AG09309 (cell line): ENCODE measurements around the gene NOS1AP.

Source experiments
- DNase-seq: peaks from one replicate; pipeline ENCODE4 v3.0.0-alpha.2; 2010; ENCODE audit warnings: low read depth
- H3K4me3 ChIP-seq: 2 replicates; pipeline ENCODE4 v1.5.1; 2011; ENCODE audit warnings: mild to moderate bottlenecking, low read depth, low read length, moderate library complexity; ENCODE audit not compliant: control insufficient read depth
- TF ChIP-seq, protein P1 (sequence below): IDR thresholded peaks from 2 replicates; pipeline ENCODE4 v1.5.1; 2011; ENCODE audit warnings: mild to moderate bottlenecking, low read depth, low read length, inconsistent platforms; ENCODE audit not compliant: insufficient read depth, control insufficient read depth; ENCODE audit errors: missing control alignments

The NOS1AP gene

DNA sequence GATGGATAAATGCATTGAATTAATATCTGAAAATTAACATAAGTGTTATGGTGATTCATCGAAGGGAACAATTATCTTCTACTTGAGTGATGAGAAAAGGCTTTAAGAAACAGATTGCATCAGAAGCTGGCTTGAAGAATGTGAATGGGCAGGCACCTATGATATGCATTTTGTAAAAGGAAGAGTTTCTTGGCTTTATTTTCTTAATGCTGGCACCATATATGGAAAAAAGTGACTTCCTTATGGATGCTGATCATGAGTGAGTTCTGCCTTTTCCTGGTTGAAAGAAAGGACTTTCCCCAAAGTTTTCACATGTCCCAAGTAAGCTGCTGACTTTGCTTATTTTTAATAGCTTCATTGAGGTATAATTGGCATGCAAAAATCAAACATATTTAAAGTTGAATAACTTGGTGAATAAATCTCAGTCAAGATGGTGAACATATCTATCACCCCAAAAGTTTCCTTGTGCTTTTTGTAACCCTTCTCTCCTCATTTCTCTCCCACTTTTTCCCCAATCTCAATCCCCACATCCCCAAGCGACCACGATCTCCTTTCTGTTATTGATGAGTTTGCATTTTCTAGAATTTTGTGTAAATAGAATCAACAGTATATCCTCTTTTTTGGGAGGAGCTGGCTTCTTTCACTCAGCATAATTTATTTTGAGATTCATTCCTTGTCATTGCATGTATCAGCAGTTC lies 233.0 kb downstream of the NOS1AP start:
- H3K4me3 ChIP-seq: no peak overlapping the region
- TF ChIP-seq, protein P1, sequence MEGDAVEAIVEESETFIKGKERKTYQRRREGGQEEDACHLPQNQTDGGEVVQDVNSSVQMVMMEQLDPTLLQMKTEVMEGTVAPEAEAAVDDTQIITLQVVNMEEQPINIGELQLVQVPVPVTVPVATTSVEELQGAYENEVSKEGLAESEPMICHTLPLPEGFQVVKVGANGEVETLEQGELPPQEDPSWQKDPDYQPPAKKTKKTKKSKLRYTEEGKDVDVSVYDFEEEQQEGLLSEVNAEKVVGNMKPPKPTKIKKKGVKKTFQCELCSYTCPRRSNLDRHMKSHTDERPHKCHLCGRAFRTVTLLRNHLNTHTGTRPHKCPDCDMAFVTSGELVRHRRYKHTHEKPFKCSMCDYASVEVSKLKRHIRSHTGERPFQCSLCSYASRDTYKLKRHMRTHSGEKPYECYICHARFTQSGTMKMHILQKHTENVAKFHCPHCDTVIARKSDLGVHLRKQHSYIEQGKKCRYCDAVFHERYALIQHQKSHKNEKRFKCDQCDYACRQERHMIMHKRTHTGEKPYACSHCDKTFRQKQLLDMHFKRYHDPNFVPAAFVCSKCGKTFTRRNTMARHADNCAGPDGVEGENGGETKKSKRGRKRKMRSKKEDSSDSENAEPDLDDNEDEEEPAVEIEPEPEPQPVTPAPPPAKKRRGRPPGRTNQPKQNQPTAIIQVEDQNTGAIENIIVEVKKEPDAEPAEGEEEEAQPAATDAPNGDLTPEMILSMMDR: no peak
- DNase-seq: no peak

DNA sequence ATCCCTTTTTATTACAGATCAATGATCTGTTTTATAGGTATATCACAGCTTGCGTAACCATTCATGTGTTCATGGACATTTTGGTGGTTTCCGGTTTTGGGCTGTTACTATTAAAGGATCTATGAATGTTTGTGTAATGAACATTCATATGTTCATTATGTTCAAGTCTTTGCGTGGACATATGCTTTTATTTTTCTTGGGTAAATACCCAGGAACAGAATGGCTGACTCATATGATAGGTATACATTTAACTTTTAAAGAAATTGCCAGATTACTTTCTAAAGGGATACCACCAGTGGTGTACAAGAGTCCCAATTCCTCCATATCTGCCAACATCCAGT lies 233.5 kb downstream of the NOS1AP start:
- no peak for DNase-seq
- no peak overlapping the region for H3K4me3 ChIP-seq
- TF ChIP-seq, protein P1: no peak

DNA sequence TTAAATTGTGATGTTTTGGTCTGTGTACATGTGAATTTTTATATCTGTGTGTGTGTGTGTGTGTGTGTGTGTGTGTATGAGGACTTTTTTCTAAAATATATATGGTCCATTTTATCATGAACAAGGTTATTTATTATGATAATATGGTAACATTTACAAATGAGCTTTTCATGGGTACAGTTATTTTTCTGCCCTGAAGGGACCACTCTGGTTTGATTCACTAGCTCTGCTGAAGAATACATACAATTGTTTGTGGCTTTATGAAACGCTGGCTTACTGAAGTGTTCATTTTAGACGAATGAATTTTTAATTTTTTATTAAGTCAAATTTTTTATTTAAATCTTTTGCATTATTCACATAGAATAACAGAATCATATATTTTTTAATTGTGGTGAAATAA lies 235.2 kb downstream of the NOS1AP start:
- TF ChIP-seq, protein P1: no peak
- DNase-seq: no peak

DNA sequence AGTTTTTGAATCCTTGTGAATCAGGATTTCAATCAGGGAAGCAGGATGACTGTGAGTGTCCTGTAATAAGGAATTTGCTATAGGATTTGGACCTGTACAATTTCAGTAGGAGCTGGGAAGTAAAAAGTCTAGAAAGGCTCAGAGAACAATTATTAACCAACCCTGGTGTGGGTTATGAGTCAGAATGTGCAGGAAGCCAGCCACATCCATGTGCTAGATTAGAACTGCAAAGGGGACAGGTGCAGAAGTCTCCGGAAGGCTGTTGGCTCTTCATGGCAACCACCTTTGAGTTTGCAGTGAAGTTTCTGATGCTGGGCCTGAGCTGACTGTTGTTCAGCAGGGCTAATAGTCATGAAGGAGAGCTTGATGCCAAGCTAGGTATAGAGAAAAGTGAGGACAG lies 236.5 kb downstream of the NOS1AP start:
- no peak for DNase-seq
- TF ChIP-seq, protein P1: no peak
- H3K4me3 ChIP-seq: no peak overlapping the region

More for the DNA sequence above, 235.2 kb downstream of the NOS1AP start:
- H3K4me3 ChIP-seq: no peak overlapping the region

DNA sequence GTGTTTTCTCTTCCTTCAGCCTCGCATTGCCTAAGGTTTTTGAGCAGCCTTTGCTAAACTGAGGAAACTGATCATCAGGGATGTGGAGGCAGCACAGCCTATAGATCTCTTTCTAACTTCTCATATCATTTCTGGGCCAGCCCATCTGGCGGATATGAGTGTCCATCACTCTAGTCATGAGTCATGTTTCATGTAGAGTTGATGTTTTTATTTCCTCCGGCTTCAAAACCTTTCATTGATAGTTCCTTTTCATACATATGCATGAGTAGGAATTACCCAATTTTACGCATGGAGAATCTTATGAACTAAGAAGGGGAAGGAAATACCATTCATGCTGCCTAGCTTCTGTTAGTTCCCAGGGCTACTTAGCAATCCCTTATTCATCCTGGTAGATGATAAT lies 240.8 kb downstream of the NOS1AP start:
- no peak overlapping the region for H3K4me3 ChIP-seq
- DNase-seq: no peak
- TF ChIP-seq, protein P1: no peak

DNA sequence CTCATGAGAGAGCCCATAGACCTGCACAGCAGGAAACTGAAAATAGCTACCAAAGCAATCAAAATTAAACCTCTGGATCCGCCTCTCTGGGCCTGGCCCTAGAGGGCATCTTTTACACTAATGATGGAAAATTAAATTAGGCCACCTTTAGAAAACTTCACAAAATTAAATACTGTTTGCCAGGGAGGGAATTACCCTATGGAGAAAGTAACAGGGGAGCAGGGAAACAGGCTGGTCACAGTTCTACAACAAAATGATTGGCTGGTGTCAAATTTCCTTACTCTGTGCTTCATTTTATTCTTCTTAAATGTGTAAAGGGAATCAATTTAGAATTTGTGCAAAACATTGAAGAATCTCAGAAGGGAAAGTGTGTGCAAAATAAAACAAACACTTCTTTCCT lies 244.7 kb downstream of the NOS1AP start:
- TF ChIP-seq, protein P1: no peak
- no peak overlapping the region for H3K4me3 ChIP-seq
- DNase-seq: no peak
